NCI-H2029 treated with DMSO at 0.1 percent for 48 hours (cell line): ENCODE measurements around the gene FADS3.
A peak's percentile ranks its signal among the peaks of the same experiment; 100 is the strongest.

Source experiments
- DNase-seq: peaks from one replicate; lab custom pipeline; 2025; lab: John Stamatoyannopoulos, UW

Gene FADS3

GRCh38 chr11:61834278-61835048 lies 56.9 kb downstream of the FADS3 start:
- no peak for DNase-seq

- DNase-seq: no peak
Measured at GRCh38 chr11:61833926-61834277, 57.4 kb downstream of the FADS3 start.

- DNase-seq: no peak
Measured at GRCh38 chr11:61833471-61833870, 57.9 kb downstream of the FADS3 start.

- no peak for DNase-seq
Measured at GRCh38 chr11:61832754-61833153, 58.6 kb downstream of the FADS3 start.

- DNase-seq: no peak
Measured at GRCh38 chr11:61832207-61832606, 59.1 kb downstream of the FADS3 start.

- no peak for DNase-seq
Measured at GRCh38 chr11:61830237-61831105, 60.9 kb downstream of the FADS3 start.

GRCh38 chr11:61829806-61830205 lies 61.5 kb downstream of the FADS3 start:
- no peak for DNase-seq

GRCh38 chr11:61828629-61829407 lies 62.5 kb downstream of the FADS3 start:
- DNase-seq: no peak

- no peak for DNase-seq
Measured at GRCh38 chr11:61828379-61828628, 63.0 kb downstream of the FADS3 start.

- DNase-seq: peak; percentile 71
Measured at GRCh38 chr11:61827571-61828378, 63.6 kb downstream of the FADS3 start, which contains the start of gene FADS2. Gene FADS2, plus strand, starts transcription at chr11:61828300. Its CDS starts 91 bp downstream, at chr11:61828391.

GRCh38 chr11:61826930-61827570 lies 64.3 kb downstream of the FADS3 start:
- no peak for DNase-seq
